ENCODE measurements around the gene IRX6. TPM values are rescaled to one million over a fixed set of nuclear protein-coding genes. Genes with fewer than 3 reads are reported as not detected.

Gene IRX6
- polyA plus RNA-seq (2013, experiment 1 of 4), result not detected
- polyA plus RNA-seq (2013, experiment 2 of 4), result 0.05 TPM
- not detected for polyA plus RNA-seq (2013, experiment 3 of 4)
- polyA plus RNA-seq (2013, experiment 4 of 4), result 0.08 TPM

DNA sequence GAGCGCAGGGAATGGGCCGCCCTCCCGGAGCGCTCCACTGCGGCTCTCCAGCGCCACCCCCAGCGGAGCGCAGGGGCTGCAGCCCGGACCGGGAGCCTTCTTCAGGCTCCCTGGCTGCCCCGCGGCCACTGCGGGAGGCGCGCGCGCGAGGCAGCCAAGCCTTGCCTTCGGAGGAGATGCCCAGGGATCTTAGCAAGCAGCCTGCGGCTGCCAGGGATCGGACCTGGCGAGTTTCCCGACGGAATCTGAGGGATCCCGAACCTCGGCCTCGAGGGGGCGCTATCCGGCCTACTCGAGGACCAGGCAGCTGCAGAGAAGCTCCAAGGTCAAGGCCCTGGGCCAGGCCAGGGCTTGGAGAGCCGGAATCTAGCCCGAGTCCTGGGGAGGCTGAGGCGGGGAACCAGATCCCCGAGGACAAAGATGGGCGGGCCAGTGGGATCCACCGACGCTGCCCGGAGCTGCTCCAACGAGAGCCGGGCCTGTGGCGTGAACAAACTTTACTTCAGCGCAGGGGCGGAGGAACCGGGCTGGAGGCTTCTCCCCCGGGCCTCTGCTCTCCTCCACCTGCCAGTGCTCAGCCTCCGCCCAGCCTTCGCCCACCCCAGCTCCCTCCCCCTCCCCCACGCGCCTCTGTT, at the start of gene IRX6:
Gene IRX6, plus strand, starts transcription at position 567 of the 635 bp plus-strand sequence. CDS start 889 bp downstream, outside the sequence.
- Histone ChIP-seq H3K4me3 (ENCODE audit: insufficient read depth, low read depth, low read length) (peak within 1 kb of the TSS; percentile 32), H3K27me3 (ENCODE audit: control insufficient read depth, insufficient read depth, low read length, poor library complexity, severe bottlenecking) (peaks cover 78% of the 10 kb centered on the region)

DNA sequence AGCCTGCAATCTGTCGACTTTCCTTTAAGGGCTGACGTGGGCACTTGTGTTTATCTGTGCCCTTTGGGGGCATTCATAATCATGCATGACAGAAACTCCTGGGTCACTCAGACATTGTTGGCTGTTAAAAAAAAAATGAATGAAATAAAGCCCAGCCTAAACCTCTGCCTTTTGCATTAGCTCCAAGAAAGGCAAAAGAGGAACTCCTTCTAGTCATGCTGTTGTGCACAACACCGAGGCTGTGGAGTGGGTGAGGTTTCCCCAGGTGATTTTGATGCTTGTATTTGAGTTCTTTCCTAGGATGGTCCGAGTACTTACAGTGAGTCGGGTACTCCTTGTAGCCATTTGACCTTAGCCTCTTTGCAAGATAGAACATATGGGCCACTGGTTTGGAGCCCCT, 49.6 kb upstream of the IRX6 start:
- Histone ChIP-seq H3K9me3 (ENCODE audit: control insufficient read depth, low read length) (no peaks in the 10 kb centered on the region), H3K36me3 (ENCODE audit: control insufficient read depth, insufficient read depth, low read length) (no peaks in the 10 kb centered on the region), H3K4me3 (ENCODE audit: insufficient read depth, low read depth, low read length) (no peak overlapping the region), H3K27ac (ENCODE audit: insufficient read depth, low read depth, low read length, poor library complexity, severe bottlenecking) (no peak overlapping the region), H3K4me1 (ENCODE audit: control insufficient read depth, insufficient read depth, low read length) (no peaks in the 10 kb centered on the region), H3K27me3 (ENCODE audit: control insufficient read depth, insufficient read depth, low read length, poor library complexity, severe bottlenecking) (no peaks in the 10 kb centered on the region)
- 94 to 95% methylated on average over 5 of the region's 5 CpGs for WGBS, 2 experiments

More for the DNA sequence above, at the start of gene IRX6:
- WGBS, 2 experiments, result 1% methylated on average over 47 to 49 of the region's 49 CpGs
- H3K9me3 ChIP-seq (ENCODE audit: control insufficient read depth, low read length), result no peaks in the 10 kb centered on the region
- H3K36me3 ChIP-seq (ENCODE audit: control insufficient read depth, insufficient read depth, low read length), result no peaks in the 10 kb centered on the region
- H3K27ac ChIP-seq (ENCODE audit: insufficient read depth, low read depth, low read length, poor library complexity, severe bottlenecking), result no peak within 1 kb of the TSS
- H3K4me1 ChIP-seq (ENCODE audit: control insufficient read depth, insufficient read depth, low read length), result no peaks in the 10 kb centered on the region

DNA sequence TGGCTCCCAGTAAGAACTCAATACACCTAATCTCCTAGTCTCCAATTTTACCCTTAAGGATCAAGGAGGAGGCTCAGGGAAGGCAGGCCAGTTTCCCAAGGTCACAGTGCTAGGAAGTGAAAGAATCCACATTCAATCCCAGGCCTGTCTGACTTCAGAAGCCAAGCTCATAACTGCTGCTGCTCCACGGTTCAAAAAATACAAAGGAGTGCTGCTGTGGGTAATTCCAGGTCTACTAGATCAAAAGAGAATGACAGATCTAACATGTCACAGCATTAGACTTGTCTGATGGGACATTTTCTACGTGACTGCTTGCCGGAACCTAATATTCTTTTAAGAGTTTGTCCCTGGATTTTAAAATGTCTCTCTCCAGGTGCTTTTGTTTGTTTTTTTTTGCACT, 48.8 kb upstream of the IRX6 start:
- Histone ChIP-seq H3K4me1 (ENCODE audit: control insufficient read depth, insufficient read depth, low read length) (no peaks in the 10 kb centered on the region), H3K27ac (ENCODE audit: insufficient read depth, low read depth, low read length, poor library complexity, severe bottlenecking) (no peak overlapping the region), H3K27me3 (ENCODE audit: control insufficient read depth, insufficient read depth, low read length, poor library complexity, severe bottlenecking) (no peaks in the 10 kb centered on the region), H3K9me3 (ENCODE audit: control insufficient read depth, low read length) (no peaks in the 10 kb centered on the region), H3K4me3 (ENCODE audit: insufficient read depth, low read depth, low read length) (no peak overlapping the region), H3K36me3 (ENCODE audit: control insufficient read depth, insufficient read depth, low read length) (no peaks in the 10 kb centered on the region)
- 86 to 88% methylated on average over 3 of the region's 3 CpGs for WGBS, 2 experiments

DNA sequence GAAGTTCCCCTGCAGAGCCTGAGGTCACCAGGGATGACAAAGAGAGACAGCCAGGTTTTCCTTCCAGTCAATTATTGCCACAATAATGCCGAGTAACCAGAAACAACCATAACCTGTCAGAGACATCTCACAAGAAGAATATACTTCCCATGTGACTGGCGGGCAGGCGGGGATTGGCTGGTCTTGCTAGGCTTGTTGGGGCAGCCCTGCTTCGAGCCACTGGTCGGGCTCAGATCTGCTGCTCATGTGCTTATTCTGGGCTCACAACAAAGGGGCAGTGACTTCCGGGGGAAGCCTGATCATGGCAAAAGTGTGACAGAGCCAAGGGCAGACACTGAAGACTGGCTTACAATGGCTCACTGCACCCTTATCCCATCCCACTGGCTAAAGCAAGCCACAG, 48.1 kb upstream of the IRX6 start:
- 89 to 93% methylated on average over 6 of the region's 6 CpGs for WGBS, 2 experiments
- Histone ChIP-seq H3K4me3 (ENCODE audit: insufficient read depth, low read depth, low read length) (no peak overlapping the region), H3K36me3 (ENCODE audit: control insufficient read depth, insufficient read depth, low read length) (no peaks in the 10 kb centered on the region), H3K27ac (ENCODE audit: insufficient read depth, low read depth, low read length, poor library complexity, severe bottlenecking) (no peak overlapping the region), H3K27me3 (ENCODE audit: control insufficient read depth, insufficient read depth, low read length, poor library complexity, severe bottlenecking) (no peaks in the 10 kb centered on the region), H3K9me3 (ENCODE audit: control insufficient read depth, low read length) (no peaks in the 10 kb centered on the region), H3K4me1 (ENCODE audit: control insufficient read depth, insufficient read depth, low read length) (no peaks in the 10 kb centered on the region)

- H3K27ac ChIP-seq (ENCODE audit: insufficient read depth, low read depth, low read length, poor library complexity, severe bottlenecking), result no peak overlapping the region
- no peaks in the 10 kb centered on the region for H3K4me1 ChIP-seq (ENCODE audit: control insufficient read depth, insufficient read depth, low read length)
- no peaks in the 10 kb centered on the region for H3K9me3 ChIP-seq (ENCODE audit: control insufficient read depth, low read length)
- WGBS, 2 experiments, result 88 to 89% methylated on average over 1 of the region's 1 CpG
- no peaks in the 10 kb centered on the region for H3K36me3 ChIP-seq (ENCODE audit: control insufficient read depth, insufficient read depth, low read length)
- H3K27me3 ChIP-seq (ENCODE audit: control insufficient read depth, insufficient read depth, low read length, poor library complexity, severe bottlenecking), result no peaks in the 10 kb centered on the region
- no peak overlapping the region for H3K4me3 ChIP-seq (ENCODE audit: insufficient read depth, low read depth, low read length)
These were observed 46.5 kb upstream of the IRX6 start for GRCh38 chr16:55277536-55277935.

GRCh38 chr16:55279598-55279997, 44.4 kb upstream of the IRX6 start:
- Histone ChIP-seq H3K27me3 (ENCODE audit: control insufficient read depth, insufficient read depth, low read length, poor library complexity, severe bottlenecking) (no peaks in the 10 kb centered on the region), H3K27ac (ENCODE audit: insufficient read depth, low read depth, low read length, poor library complexity, severe bottlenecking) (no peak overlapping the region), H3K36me3 (ENCODE audit: control insufficient read depth, insufficient read depth, low read length) (no peaks in the 10 kb centered on the region), H3K9me3 (ENCODE audit: control insufficient read depth, low read length) (no peaks in the 10 kb centered on the region), H3K4me3 (ENCODE audit: insufficient read depth, low read depth, low read length) (no peak overlapping the region), H3K4me1 (ENCODE audit: control insufficient read depth, insufficient read depth, low read length) (no peaks in the 10 kb centered on the region)
- 95 to 96% methylated on average over 6 of the region's 6 CpGs for WGBS, 2 experiments

DNA sequence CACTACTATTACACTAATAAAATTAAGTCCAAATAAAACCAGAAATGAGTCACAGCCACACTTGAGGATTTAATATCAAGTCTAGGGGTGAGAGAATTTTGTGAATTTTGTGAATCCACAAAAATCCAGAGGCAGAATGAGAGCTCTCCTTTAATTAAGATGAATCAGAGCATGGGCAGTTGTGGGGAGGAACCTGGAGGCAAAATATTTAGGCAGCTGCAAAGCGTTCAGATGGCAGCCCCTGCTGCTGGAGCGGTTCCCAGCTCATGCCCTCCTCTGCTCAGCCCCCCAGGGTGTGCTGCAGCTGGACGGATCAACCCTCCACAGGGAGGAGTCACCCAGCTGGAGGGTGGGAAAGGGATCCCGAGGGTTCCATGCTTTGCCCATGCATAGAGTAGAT, 43.4 kb upstream of the IRX6 start:
- 72 to 74% methylated on average over 4 of the region's 4 CpGs for WGBS, 2 experiments
- H3K4me3 ChIP-seq (ENCODE audit: insufficient read depth, low read depth, low read length), result no peak overlapping the region

GRCh38 chr16:55282441-55282840, 41.6 kb upstream of the IRX6 start:
- no peaks in the 10 kb centered on the region for H3K36me3 ChIP-seq (ENCODE audit: control insufficient read depth, insufficient read depth, low read length)
- 42 to 64% methylated on average over 1 of the region's 1 CpG for WGBS, 2 experiments
- no peak overlapping the region for H3K4me3 ChIP-seq (ENCODE audit: insufficient read depth, low read depth, low read length)
- H3K4me1 ChIP-seq (ENCODE audit: control insufficient read depth, insufficient read depth, low read length), result no peaks in the 10 kb centered on the region
- H3K9me3 ChIP-seq (ENCODE audit: control insufficient read depth, low read length), result no peaks in the 10 kb centered on the region
- H3K27me3 ChIP-seq (ENCODE audit: control insufficient read depth, insufficient read depth, low read length, poor library complexity, severe bottlenecking), result no peaks in the 10 kb centered on the region
- no peak overlapping the region for H3K27ac ChIP-seq (ENCODE audit: insufficient read depth, low read depth, low read length, poor library complexity, severe bottlenecking)

More for the DNA sequence above, 43.4 kb upstream of the IRX6 start:
- Histone ChIP-seq H3K4me1 (ENCODE audit: control insufficient read depth, insufficient read depth, low read length) (no peaks in the 10 kb centered on the region), H3K27me3 (ENCODE audit: control insufficient read depth, insufficient read depth, low read length, poor library complexity, severe bottlenecking) (no peaks in the 10 kb centered on the region), H3K36me3 (ENCODE audit: control insufficient read depth, insufficient read depth, low read length) (no peaks in the 10 kb centered on the region), H3K9me3 (ENCODE audit: control insufficient read depth, low read length) (no peaks in the 10 kb centered on the region), H3K27ac (ENCODE audit: insufficient read depth, low read depth, low read length, poor library complexity, severe bottlenecking) (no peak overlapping the region)

GRCh38 chr16:55283812-55284717, 39.9 kb upstream of the IRX6 start:
- no peak overlapping the region for H3K4me3 ChIP-seq (ENCODE audit: insufficient read depth, low read depth, low read length)
- no peaks in the 10 kb centered on the region for H3K9me3 ChIP-seq (ENCODE audit: control insufficient read depth, low read length)
- no peaks in the 10 kb centered on the region for H3K27me3 ChIP-seq (ENCODE audit: control insufficient read depth, insufficient read depth, low read length, poor library complexity, severe bottlenecking)
- no peak overlapping the region for H3K27ac ChIP-seq (ENCODE audit: insufficient read depth, low read depth, low read length, poor library complexity, severe bottlenecking)
- WGBS, 2 experiments, result 88 to 90% methylated on average over 10 to 12 of the region's 12 CpGs
- H3K36me3 ChIP-seq (ENCODE audit: control insufficient read depth, insufficient read depth, low read length), result no peaks in the 10 kb centered on the region
- no peaks in the 10 kb centered on the region for H3K4me1 ChIP-seq (ENCODE audit: control insufficient read depth, insufficient read depth, low read length)

GRCh38 chr16:55284718-55285099, 39.3 kb upstream of the IRX6 start:
- no peaks in the 10 kb centered on the region for H3K27me3 ChIP-seq (ENCODE audit: control insufficient read depth, insufficient read depth, low read length, poor library complexity, severe bottlenecking)
- no peaks in the 10 kb centered on the region for H3K9me3 ChIP-seq (ENCODE audit: control insufficient read depth, low read length)
- no peak overlapping the region for H3K4me3 ChIP-seq (ENCODE audit: insufficient read depth, low read depth, low read length)
- H3K4me1 ChIP-seq (ENCODE audit: control insufficient read depth, insufficient read depth, low read length), result no peaks in the 10 kb centered on the region
- 89 to 96% methylated on average over 6 of the region's 6 CpGs for WGBS, 2 experiments
- H3K27ac ChIP-seq (ENCODE audit: insufficient read depth, low read depth, low read length, poor library complexity, severe bottlenecking), result no peak overlapping the region
- H3K36me3 ChIP-seq (ENCODE audit: control insufficient read depth, insufficient read depth, low read length), result no peaks in the 10 kb centered on the region

Measured in ectodermal cell (in vitro differentiated cells).